CD4-positive, alpha-beta T cell treated with Interferon gamma for 1 hour (primary cell): ENCODE measurements around the gene PPEF2.

Source experiments
- DNase-seq: peaks from one replicate; pipeline ENCODE4 v3.0.0-alpha.2; 2020

The PPEF2 gene

GRCh38 chr4:75891611-75892010 is 10.6 kb downstream of the PPEF2 start:
- DNase-seq, result no peak

- no peak for DNase-seq
Measured at GRCh38 chr4:75889537-75890199, 12.6 kb downstream of the PPEF2 start.

DNA sequence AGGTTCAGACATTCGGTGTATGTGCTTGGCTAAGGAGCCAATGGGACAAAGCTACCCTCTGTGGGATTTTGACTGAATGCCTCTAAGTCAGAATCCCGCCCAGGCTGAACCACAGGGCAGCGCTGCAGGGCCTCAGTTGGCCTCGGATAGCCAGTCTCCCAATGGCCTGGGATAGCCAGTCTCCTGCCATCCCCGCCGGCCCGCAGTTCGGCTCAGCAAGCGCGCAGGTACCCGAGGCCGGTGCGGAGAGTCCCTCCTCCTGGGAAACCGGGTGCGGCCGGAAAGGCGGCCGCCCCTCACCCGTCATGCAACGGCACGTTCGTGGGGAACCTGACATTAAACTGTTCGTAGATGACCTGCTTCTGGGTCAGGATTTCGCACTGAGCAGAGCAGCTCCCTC is 16.1 kb downstream of the PPEF2 start:
- no peak for DNase-seq

GRCh38 chr4:75881476-75881875 is 20.8 kb downstream of the PPEF2 start:
- DNase-seq, result no peak

DNA sequence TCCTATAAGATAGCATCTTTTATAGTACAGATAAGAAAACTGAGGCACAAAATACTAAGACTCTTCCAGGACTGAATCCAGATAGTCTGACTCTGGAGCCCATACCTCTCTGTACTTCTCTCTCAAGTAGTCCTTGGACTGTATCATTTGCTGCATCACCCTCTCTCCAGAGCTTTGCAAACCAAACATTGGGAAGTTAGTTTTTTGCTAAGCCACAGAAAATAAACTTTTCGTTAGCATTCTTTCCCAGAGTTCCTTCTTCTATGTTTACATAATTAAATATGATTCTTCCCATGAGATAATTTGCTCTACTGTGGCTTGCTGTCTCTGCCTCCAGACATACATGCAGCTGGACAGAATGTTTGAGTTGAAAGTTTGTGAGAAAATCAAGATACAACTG is 22.0 kb downstream of the PPEF2 start:
- DNase-seq, result no peak

DNA sequence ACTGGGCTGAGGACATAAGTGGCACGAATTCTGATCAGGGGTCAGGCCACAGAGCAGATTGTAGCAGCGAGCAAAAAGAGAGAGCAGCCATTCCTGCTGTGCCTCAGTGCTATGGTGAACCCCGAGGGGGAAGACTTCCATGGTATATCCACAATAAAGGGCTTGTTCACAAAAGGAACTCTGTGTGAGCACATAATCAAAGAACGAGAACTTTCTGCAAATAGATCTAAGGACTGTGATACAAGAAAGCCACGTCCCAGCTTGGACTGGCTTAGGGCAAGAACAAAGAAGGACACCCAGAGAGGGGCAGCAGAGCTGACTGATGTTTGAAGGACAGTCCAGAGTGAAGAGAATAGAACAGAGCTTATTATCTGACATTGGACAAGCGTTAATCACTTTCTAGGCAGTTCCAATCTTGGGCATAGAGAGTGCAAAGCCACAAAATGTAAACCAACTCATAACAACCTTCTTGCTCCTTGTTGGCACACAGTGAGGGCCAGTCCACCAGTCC is 24.0 kb downstream of the PPEF2 start:
- no peak for DNase-seq

- no peak for DNase-seq
Measured at GRCh38 chr4:75876218-75876617, 26.0 kb downstream of the PPEF2 start.

DNA sequence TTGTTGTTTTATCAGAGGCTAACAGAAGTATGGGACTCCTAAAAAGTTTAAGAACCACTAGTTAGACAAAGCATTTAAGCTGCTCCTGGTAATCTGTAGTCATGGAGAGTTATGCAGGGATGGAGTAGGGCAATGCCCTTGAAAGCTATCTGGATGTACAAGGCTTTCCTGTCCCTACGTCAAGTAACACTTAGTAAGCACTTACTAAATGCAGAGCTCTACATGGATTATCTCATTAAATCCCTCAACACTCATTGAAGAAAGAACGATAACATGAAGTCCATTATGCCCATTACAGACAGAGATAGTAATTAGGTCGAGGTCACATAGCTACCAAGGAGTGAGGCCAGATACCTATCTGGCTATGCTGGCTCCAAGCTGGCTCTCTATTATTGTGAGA is 33.2 kb downstream of the PPEF2 start:
- DNase-seq, result no peak

DNA sequence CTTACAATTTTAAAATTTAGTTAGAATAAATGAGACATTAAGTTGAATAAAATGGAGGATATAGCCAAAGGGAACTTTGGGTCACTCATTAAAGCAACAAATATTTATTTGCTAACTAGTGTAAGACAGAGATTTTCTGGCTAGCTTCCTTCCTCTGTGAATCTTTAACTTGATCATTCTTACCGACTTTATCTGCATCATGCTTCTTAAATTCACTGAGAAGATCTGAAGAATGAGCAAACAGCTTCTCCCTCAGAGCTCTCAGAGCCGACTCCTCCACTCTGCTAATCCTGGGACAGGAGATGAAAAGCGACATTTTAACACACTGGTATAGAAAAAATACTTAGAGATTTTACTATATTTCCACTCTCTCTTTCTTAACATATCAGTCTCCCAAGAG is 35.1 kb downstream of the PPEF2 start:
- no peak for DNase-seq

GRCh38 chr4:75860606-75861005 is 41.6 kb downstream of the PPEF2 start:
- DNase-seq, result no peak

GRCh38 chr4:75858721-75859120 is 43.5 kb downstream of the PPEF2 start:
- no peak for DNase-seq

DNA sequence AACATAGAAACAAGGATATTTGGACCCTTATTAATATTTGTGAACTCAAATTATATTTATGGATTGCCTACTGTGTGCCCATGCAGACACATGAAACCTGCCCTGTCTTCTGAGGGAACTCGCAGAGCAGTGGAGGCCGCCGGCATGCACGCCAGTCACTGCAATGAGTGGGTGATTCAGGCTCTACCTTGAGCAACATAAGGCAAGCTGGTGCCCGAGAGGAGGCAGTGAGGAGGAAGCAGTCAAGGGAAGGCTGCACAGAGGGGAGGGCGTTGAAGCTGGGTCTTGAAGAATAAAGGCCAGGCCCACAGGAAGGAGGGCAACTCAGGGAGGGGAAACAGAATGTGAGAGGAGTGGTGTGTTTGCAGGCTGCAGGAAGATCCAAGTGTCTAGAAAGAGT is 52.8 kb downstream of the PPEF2 start:
- no peak for DNase-seq

DNA sequence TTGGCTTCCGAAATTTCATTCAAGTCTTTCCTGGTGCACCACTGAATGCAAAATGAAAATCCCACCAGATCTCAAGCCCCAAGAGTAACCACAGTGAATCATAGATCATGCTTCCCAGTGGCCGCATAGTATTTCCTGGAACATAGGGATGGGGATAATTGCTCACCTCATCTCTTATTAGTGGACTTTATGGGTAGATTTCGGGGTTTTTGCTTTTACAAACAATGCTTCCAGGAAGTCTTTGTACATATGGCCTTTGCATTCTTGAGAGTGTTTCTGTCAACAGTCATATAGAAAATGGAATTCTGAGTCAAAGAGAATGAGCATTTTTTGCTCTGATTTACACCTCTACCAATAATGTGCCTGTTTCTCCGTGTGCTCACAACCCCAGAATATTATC is 53.4 kb downstream of the PPEF2 start:
- no peak for DNase-seq

DNA sequence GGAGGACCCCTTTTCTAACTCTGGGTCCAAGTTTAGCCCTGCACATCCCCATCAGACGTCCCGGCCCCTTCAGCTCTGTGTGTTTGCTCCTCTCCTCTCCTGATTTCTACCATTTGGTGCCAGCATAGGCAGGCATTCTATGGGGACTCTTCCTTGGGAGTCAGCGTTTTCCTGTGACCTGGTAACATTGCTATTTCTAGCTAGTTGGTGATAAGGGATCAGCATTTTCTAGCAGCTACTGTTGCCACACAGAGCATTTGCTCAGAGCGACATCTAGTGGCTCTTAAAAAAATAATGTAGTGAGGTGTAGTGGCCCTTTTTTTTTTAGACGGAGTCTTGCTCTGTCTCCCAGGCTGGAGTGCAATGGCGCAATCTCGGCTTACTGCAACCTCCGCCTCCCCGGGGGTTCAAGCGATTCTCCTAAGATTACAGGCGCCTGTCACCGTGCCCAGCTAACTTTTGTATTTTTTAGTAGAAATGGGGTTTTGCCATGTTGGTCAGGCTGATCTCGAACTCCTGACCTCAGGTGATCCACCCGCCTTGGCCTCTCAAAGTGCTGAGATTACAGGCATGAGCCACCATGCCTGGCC is 54.0 kb downstream of the PPEF2 start:
- peak; percentile 6 for DNase-seq

GRCh38 chr4:75845992-75846391 is 56.3 kb downstream of the PPEF2 start:
- no peak for DNase-seq

GRCh38 chr4:75844151-75844662 is 58.0 kb downstream of the PPEF2 start:
- no peak for DNase-seq

DNA sequence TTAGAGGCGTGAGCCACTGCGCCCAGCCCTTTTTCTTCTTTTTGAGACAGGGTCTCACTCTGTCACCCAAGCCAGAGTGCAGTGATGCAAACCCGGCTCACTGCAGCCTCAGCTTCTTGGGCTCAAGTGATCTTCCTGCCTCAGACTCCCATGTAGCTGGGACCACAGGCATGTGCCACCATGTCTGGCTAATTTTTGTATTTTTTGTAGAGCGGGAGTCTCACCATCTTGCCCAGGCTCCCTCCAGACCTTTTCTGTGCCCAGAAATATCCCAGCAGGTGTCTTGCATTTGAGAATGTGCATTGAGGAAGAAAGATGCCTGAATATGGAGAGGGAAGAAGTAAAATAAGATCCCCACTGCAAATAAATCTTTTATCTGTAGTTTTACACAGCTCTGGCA is 58.7 kb downstream of the PPEF2 start:
- DNase-seq, result no peak

DNA sequence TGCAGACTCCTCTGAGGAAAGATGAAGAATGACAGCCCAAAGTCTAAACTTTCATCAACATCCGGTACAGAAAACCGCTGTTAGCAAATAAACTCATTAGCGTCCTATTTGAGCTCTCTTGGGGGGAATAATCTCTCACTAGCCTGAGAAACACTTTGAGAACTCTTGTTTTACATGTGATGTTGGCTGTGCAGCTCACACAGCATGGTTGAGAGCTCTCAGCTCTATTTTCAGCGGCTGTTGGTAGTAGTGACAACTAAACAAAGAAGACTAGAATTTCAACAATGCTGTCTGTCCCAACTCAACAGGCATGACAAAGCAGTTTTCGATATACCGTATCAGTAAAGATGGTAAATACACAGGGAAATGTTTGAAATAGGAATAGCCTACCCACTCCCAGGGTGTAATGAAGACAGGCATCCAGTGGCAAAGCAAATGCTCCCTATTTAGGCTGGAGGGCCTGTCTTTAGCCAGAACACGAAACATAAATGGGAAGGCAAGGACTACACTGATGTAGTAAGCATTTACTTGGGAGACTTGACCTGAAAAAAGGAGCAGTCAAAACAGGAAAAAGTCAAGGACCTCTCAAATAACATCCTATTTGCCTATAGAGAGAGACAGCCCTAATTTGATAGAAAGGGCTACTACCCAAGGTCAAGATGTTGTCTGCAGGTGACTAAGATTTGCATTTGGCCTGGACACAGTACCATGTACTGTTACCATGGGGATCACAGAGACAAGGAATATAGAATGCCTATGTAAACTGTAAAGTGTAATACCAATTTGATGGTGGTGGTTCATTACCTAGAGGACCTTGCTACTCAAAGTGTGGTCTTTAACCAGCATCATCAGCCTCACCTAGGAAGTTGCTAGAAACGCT is 60.4 kb downstream of the PPEF2 start:
- DNase-seq, result no peak

DNA sequence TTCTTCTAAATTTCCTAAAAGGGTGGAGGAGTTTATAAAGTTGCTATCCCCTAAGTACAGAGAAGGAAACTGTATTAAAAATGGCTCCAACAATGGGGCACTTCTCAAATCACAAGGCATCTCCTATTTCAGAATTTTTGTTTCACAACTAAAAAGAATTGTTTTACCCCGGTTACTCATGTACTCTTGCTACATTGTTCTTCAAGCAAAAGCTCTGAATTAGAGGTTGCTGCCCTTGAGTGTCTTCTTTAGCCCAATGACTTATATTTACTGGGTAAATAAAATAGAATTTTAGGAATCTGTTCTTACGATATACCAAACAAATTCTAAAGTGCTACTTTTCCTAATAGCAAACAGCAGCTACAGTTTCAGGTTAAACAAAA is 67.5 kb downstream of the PPEF2 start:
- no peak for DNase-seq

DNA sequence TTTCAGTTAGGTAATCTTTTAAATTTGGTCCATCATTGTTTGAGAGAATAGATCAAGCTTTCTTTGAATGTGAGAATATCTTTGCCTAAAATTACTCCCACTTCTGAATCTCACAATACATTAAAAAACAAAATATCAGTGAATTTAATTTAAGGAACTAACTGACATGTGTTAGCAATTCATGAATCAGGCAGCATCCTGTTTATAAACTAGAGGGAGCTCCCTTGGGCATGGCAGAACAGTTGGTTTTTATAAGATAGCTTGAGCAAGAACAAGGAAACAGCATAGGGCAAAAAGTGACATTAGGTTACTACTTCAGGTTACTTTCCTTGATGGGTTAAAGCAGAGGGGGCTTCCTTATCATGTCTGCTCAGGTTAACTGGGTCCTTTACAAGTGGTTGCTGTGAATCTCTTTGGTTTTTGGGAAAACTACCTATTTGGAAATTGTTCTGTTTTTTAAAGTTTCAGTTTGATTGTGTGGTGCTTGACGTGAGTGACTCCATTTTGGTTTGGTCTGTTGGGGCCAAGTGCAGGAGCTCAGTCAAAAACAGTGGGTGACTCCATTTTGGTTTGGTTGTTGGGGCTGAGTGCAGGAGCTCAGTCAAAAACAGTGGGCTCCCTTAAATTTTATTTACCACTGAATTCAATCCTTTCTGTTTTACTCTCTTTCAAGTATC is 68.0 kb downstream of the PPEF2 start:
- DNase-seq, result no peak

DNA sequence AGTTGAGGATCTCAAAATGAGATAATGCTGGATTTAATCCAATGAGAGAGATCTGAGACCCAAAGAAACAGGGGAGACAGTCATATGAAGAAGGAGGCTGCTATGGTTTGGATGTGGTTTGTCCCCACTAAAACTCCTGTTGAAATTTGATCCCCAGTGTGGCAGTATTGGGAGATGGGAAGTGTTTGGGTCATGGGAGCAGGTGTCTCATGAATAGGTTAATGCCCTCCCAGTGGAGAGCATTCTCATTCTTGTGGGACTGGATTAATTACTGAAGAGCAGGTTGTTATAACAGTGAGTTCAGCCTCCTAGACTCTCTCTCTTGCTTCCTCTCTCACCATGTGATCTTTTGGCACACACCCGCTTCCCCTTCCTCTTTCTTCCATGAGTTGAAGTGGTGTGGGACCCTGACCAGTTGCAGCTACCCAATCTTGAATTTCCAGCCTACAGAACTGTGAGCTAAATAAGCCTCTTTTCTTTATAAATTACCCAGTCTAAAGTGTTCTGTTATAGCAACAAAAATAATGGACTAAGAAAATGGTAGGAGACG is 70.3 kb downstream of the PPEF2 start:
- no peak for DNase-seq

DNA sequence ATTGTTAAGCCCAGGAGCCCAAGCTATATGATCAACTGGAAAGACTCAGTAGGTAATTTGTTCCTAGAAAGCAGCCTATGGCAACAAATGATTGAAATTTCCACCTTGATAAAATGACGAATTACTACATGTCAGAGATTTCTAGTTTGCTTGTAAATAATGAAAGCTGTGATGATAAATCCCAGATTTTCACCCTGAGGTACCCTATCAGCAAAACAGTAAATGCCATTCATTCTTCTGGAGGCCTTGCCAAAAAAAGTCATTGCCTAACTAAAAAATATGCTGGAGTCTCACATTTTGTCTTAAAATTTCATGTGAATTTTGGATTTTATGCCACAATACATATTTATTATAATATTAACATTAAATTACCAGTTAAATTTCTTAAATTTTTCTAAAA is 71.3 kb downstream of the PPEF2 start:
- no peak for DNase-seq

GRCh38 chr4:75823812-75824211 is 78.4 kb downstream of the PPEF2 start:
- no peak for DNase-seq
